ENCODE measurements around the gene TFF2.

The TFF2 gene

DNA sequence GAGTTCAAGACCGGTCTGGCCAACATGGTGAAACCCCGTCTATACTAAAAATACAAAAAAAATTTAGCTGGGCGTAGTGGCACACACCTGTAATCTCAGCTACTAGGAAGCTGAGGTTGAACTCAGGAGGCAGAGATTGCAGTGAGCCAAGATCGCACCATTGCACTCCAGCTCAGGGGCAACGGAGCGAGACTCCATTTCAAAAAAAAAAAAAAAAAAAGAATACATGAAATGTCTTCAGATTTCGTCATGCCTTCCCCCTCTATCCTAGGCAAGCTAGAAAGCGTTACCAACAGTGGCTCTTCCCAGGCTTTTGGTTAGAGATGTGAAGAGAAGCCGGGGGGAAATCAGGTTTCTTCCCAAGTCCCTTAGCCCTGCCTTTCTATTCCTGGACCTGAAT, 11.9 kb upstream of the TFF2 start:
- TF ChIP-seq POU2F2 (IDR thresholded peaks at IDR 0.05; ENCODE audit: low read depth, low read length) (no peak), PAX5 (IDR thresholded peaks at IDR 0.05; ENCODE audit: insufficient read depth, low read length, severe bottlenecking) (no peak), POLR2A (IDR thresholded peaks at IDR 0.05; ENCODE audit: low read depth, low read length) (no peak), POLR2AphosphoS5 (IDR thresholded peaks at IDR 0.05; ENCODE audit: low read depth, low read length) (no peak), TAF1 (IDR thresholded peaks at IDR 0.05; ENCODE audit: low read depth, low read length) (no peak), SPI1 (IDR thresholded peaks at IDR 0.05; ENCODE audit: low read depth, low read length) (no peak)
- FAIRE-seq, result no peak
- no peak for DNase-seq (ENCODE audit: insufficient read length, low spot score)

- FAIRE-seq, result no peak
- no peak for DNase-seq (ENCODE audit: insufficient read length, low spot score)
These were observed 11.4 kb upstream of the TFF2 start for GRCh38 chr21:42362198-42362597.

GRCh38 chr21:42361286-42361685, 10.5 kb upstream of the TFF2 start:
- DNase-seq (ENCODE audit: insufficient read length, low spot score) (no peak), FAIRE-seq (no peak)
- TF ChIP-seq SPI1 (IDR thresholded peaks at IDR 0.05; ENCODE audit: low read depth, low read length) (no peak), POLR2A (IDR thresholded peaks at IDR 0.05; ENCODE audit: low read depth, low read length) (no peak), POU2F2 (IDR thresholded peaks at IDR 0.05; ENCODE audit: low read depth, low read length) (no peak), TAF1 (IDR thresholded peaks at IDR 0.05; ENCODE audit: low read depth, low read length) (no peak), PAX5 (IDR thresholded peaks at IDR 0.05; ENCODE audit: insufficient read depth, low read length, severe bottlenecking) (no peak), POLR2AphosphoS5 (IDR thresholded peaks at IDR 0.05; ENCODE audit: low read depth, low read length) (no peak)

More at GRCh38 chr21:42362198-42362597, 11.4 kb upstream of the TFF2 start:
- no peak for TF ChIP-seq TAF1 (IDR thresholded peaks at IDR 0.05; ENCODE audit: low read depth, low read length)
- no peak for TF ChIP-seq POLR2A (IDR thresholded peaks at IDR 0.05; ENCODE audit: low read depth, low read length)

- DNase-seq (ENCODE audit: insufficient read length, low spot score) (no peak), FAIRE-seq (no peak)
- TF ChIP-seq POLR2A (IDR thresholded peaks at IDR 0.05; ENCODE audit: low read depth, low read length) (no peak), PAX5 (IDR thresholded peaks at IDR 0.05; ENCODE audit: insufficient read depth, low read length, severe bottlenecking) (no peak), TAF1 (IDR thresholded peaks at IDR 0.05; ENCODE audit: low read depth, low read length) (no peak), POU2F2 (IDR thresholded peaks at IDR 0.05; ENCODE audit: low read depth, low read length) (no peak), SPI1 (IDR thresholded peaks at IDR 0.05; ENCODE audit: low read depth, low read length) (no peak), POLR2AphosphoS5 (IDR thresholded peaks at IDR 0.05; ENCODE audit: low read depth, low read length) (no peak)
These were observed 9.5 kb upstream of the TFF2 start for GRCh38 chr21:42360317-42360716.

DNA sequence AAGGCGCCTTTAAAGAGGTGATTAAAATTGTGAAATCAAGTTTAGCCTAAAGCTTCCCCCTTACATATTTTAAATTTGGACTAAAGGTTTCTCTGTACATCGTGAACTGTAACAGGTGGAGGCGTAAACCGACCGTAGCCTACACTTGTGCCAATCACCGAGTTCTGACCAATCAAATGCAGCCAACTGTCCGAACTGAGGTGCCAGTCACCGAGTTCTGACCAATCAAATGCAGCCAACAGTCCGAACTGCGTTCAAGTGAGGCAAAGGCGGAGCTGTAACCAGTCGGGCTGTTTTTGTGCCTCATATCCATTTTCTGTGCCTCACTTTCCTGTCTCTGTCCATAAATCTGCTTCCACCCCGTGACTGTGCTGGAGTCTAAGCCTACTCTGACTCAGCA, 8.1 kb upstream of the TFF2 start:
- FAIRE-seq, result no peak

GRCh38 chr21:42358261-42358660, 7.5 kb upstream of the TFF2 start:
- no peak for TF ChIP-seq POU2F2 (IDR thresholded peaks at IDR 0.05; ENCODE audit: low read depth, low read length)
- TF ChIP-seq TAF1 (IDR thresholded peaks at IDR 0.05; ENCODE audit: low read depth, low read length), result no peak
- FAIRE-seq, result no peak

More for the DNA sequence above, 8.1 kb upstream of the TFF2 start:
- DNase-seq (ENCODE audit: insufficient read length, low spot score), result no peak
- TF ChIP-seq TAF1 (IDR thresholded peaks at IDR 0.05; ENCODE audit: low read depth, low read length) (no peak), POLR2AphosphoS5 (IDR thresholded peaks at IDR 0.05; ENCODE audit: low read depth, low read length) (no peak), SPI1 (IDR thresholded peaks at IDR 0.05; ENCODE audit: low read depth, low read length) (no peak), POLR2A (IDR thresholded peaks at IDR 0.05; ENCODE audit: low read depth, low read length) (no peak), POU2F2 (IDR thresholded peaks at IDR 0.05; ENCODE audit: low read depth, low read length) (no peak), PAX5 (IDR thresholded peaks at IDR 0.05; ENCODE audit: insufficient read depth, low read length, severe bottlenecking) (no peak)

GRCh38 chr21:42357307-42357706, 6.5 kb upstream of the TFF2 start:
- DNase-seq (ENCODE audit: insufficient read length, low spot score) (no peak), FAIRE-seq (no peak)
- TF ChIP-seq SPI1 (IDR thresholded peaks at IDR 0.05; ENCODE audit: low read depth, low read length) (no peak), PAX5 (IDR thresholded peaks at IDR 0.05; ENCODE audit: insufficient read depth, low read length, severe bottlenecking) (no peak), POLR2A (IDR thresholded peaks at IDR 0.05; ENCODE audit: low read depth, low read length) (no peak), POLR2AphosphoS5 (IDR thresholded peaks at IDR 0.05; ENCODE audit: low read depth, low read length) (no peak), POU2F2 (IDR thresholded peaks at IDR 0.05; ENCODE audit: low read depth, low read length) (no peak), TAF1 (IDR thresholded peaks at IDR 0.05; ENCODE audit: low read depth, low read length) (no peak)

More at GRCh38 chr21:42358261-42358660, 7.5 kb upstream of the TFF2 start:
- DNase-seq (ENCODE audit: insufficient read length, low spot score), result no peak

- FAIRE-seq, result no peak
- DNase-seq (ENCODE audit: insufficient read length, low spot score), result no peak
- no peak for TF ChIP-seq PAX5 (IDR thresholded peaks at IDR 0.05; ENCODE audit: insufficient read depth, low read length, severe bottlenecking)
- TF ChIP-seq POLR2AphosphoS5 (IDR thresholded peaks at IDR 0.05; ENCODE audit: low read depth, low read length), result no peak
These were observed 5.9 kb upstream of the TFF2 start for GRCh38 chr21:42356650-42357049.

- no peak for DNase-seq (ENCODE audit: insufficient read length, low spot score)
These were observed 5.3 kb upstream of the TFF2 start for GRCh38 chr21:42356046-42356445.

DNA sequence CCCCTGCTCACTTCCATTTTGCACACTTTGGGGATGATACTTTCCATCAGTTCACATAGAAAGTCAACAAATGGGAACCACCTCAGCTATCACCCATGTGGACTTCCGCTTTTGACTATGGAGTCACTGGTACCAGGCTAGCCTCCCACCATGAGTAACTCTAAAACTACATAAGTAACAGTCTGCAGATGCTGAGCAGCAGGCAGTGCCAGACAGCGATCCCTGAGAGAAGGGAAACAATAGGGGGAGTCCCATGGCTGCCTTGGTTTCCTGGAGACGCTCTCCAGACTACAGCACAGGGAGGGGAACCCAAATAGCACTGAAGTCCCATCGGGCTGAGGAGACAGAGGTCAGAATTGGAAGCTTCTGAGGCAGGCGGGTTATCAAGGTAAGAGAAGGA, 2.8 kb upstream of the TFF2 start:
- TF ChIP-seq PAX5 (IDR thresholded peaks at IDR 0.05; ENCODE audit: insufficient read depth, low read length, severe bottlenecking), result no peak
- no peak for TF ChIP-seq POLR2AphosphoS5 (IDR thresholded peaks at IDR 0.05; ENCODE audit: low read depth, low read length)
- TF ChIP-seq POLR2A (IDR thresholded peaks at IDR 0.05; ENCODE audit: low read depth, low read length), result no peak
- TF ChIP-seq POU2F2 (IDR thresholded peaks at IDR 0.05; ENCODE audit: low read depth, low read length), result no peak
- no peak for TF ChIP-seq TAF1 (IDR thresholded peaks at IDR 0.05; ENCODE audit: low read depth, low read length)
- TF ChIP-seq SPI1 (IDR thresholded peaks at IDR 0.05; ENCODE audit: low read depth, low read length), result no peak
- FAIRE-seq (no peak), DNase-seq (ENCODE audit: insufficient read length, low spot score) (no peak)

More at GRCh38 chr21:42356046-42356445, 5.3 kb upstream of the TFF2 start:
- TF ChIP-seq POU2F2 (IDR thresholded peaks at IDR 0.05; ENCODE audit: low read depth, low read length), result no peak
- TF ChIP-seq PAX5 (IDR thresholded peaks at IDR 0.05; ENCODE audit: insufficient read depth, low read length, severe bottlenecking), result no peak
- no peak for TF ChIP-seq TAF1 (IDR thresholded peaks at IDR 0.05; ENCODE audit: low read depth, low read length)
- TF ChIP-seq SPI1 (IDR thresholded peaks at IDR 0.05; ENCODE audit: low read depth, low read length), result no peak
- no peak for TF ChIP-seq POLR2AphosphoS5 (IDR thresholded peaks at IDR 0.05; ENCODE audit: low read depth, low read length)
- TF ChIP-seq POLR2A (IDR thresholded peaks at IDR 0.05; ENCODE audit: low read depth, low read length), result no peak
- no peak for FAIRE-seq

All from GM12891 (cell line).